Testis (tissue), 2 donors: ENCODE results near the gene AAK1.

Source experiments
- POLR2A ChIP-seq: fragments of 450-650 bp; IDR thresholded peaks from one replicate; pipeline ENCODE4 v1.6.1; 2017; ENCODE audit warnings: antibody characterized with exemption, mild to moderate bottlenecking, moderate library complexity
- TF ChIP-seq, protein P1 (sequence below), 3 experiments: fragments of 450-650 bp in 2 of 3; fragments of 200-600 bp in 1 of 3; sonication (generic) in 1 of 3; IDR thresholded peaks; one replicate each; pipeline ENCODE4 v1.5.1; 2016 to 2019; ENCODE audit warnings: antibody characterized with exemption in 3 of 3, mild to moderate bottlenecking in 2 of 3, moderate library complexity in 1 of 3

- TF ChIP-seq, protein P1, sequence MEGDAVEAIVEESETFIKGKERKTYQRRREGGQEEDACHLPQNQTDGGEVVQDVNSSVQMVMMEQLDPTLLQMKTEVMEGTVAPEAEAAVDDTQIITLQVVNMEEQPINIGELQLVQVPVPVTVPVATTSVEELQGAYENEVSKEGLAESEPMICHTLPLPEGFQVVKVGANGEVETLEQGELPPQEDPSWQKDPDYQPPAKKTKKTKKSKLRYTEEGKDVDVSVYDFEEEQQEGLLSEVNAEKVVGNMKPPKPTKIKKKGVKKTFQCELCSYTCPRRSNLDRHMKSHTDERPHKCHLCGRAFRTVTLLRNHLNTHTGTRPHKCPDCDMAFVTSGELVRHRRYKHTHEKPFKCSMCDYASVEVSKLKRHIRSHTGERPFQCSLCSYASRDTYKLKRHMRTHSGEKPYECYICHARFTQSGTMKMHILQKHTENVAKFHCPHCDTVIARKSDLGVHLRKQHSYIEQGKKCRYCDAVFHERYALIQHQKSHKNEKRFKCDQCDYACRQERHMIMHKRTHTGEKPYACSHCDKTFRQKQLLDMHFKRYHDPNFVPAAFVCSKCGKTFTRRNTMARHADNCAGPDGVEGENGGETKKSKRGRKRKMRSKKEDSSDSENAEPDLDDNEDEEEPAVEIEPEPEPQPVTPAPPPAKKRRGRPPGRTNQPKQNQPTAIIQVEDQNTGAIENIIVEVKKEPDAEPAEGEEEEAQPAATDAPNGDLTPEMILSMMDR (IDR thresholded peaks at IDR 0.05) = no peak
- no peak for TF ChIP-seq POLR2A
Measured at GRCh38 chr2:69561101-69561500, 82.4 kb downstream of the AAK1 start.
